Stimulated activated naive CD8-positive, alpha-beta T cell treated with anti-CD3 and anti-CD28 coated beads, Interleukin-15, amount 100 ng/mL, for 72 hours (primary cell): ENCODE data around the gene OSBPL9.

Source experiments
- ATAC-seq: fragments of 150-1000 bp; cut with Tn5 transposase; 2 replicates; pipeline ENCODE4 v1.10.0; 2021; ENCODE audit warnings: mild to moderate bottlenecking, moderate library complexity
- DNase-seq, 2 donors: peaks; one replicate each; pipeline ENCODE4 v3.0.0; 2021 to 2022
- H3K27ac Mint-ChIP-seq, 2 donors: one replicate each; pipeline ENCODE4 v1.8.0; 2022; ENCODE audit warnings: mild to moderate bottlenecking in 2 of 2, mixed read lengths in 2 of 2, moderate library complexity in 2 of 2
- H3K27me3 Mint-ChIP-seq: one replicate; pipeline ENCODE4 v1.8.0; 2022; ENCODE audit warnings: mixed read lengths
- H3K4me1 Mint-ChIP-seq: one replicate; pipeline ENCODE4 v1.8.0; 2022; ENCODE audit warnings: mild to moderate bottlenecking, mixed read lengths
- H3K4me3 Mint-ChIP-seq, 2 donors: one replicate each; pipeline ENCODE4 v1.8.0; 2022; ENCODE audit warnings: mild to moderate bottlenecking in 2 of 2, mixed read lengths in 2 of 2, moderate library complexity in 1 of 2
- H3K9me3 Mint-ChIP-seq, 2 donors: one replicate each; pipeline ENCODE4 v1.8.0; 2022; ENCODE audit warnings: mixed read lengths in 2 of 2

Gene OSBPL9

DNA sequence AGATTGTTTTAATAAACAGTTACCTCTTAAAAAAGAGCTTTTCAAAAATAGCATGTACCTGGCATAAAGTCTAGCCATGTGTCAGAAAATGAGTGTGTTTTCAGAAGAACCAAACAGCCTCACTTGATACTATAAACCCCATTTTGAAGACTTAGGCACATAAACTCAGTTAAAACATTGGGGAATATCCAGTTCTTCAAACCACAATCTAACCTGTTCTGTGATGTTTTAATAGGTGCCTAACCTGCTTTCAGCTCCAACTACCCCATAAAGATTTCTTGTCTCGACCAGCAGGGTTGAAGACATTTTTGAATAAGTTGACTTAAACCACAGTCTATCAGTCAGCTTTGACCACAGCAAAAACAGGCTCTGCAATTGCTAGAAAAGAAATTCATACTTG, 220.4 kb downstream of the OSBPL9 start:
- no peak overlapping the region for H3K4me3 Mint-ChIP-seq
- H3K9me3 Mint-ChIP-seq: no peaks in the 10 kb centered on the region
- no peaks in the 10 kb centered on the region for H3K4me1 Mint-ChIP-seq
- DNase-seq (no peak), ATAC-seq (no peak)
- no peak overlapping the region for H3K27ac Mint-ChIP-seq
- H3K27me3 Mint-ChIP-seq: no peaks in the 10 kb centered on the region
